ENCODE results near the gene IQGAP3.

GRCh38 chr1:156490401-156491032 is 81.8 kb downstream of the IQGAP3 start:
- TF ChIP-seq CTCF (IDR thresholded peaks at IDR 0.05) (peak in 2 of 6 experiments; percentile 15 to 16), POLR2A (IDR thresholded peaks at IDR 0.05) (no peak)

Measured in esophagus squamous epithelium (tissue), 4 donors.